DOHH2 (cell line): Measurements from ENCODE around the gene ZBTB40.

Source experiments
- H3F3A ChIP-seq: fragments of 200-600 bp; sonication (generic), shearing (Covaris generic); 2 replicates; pipeline ENCODE4 v1.6.0; 2016; ENCODE audit warnings: antibody characterized with exemption, mild to moderate bottlenecking; ENCODE audit not compliant: control insufficient read depth, insufficient read depth
- H3K27ac ChIP-seq: fragments of 200-600 bp; sonication (generic); 2 replicates; pipeline ENCODE4 v1.5.1; 2014; ENCODE audit warnings: low read depth, mild to moderate bottlenecking, low read length, moderate library complexity
- H3K27me3 ChIP-seq: fragments of 200-600 bp; sonication (generic); 2 replicates; pipeline ENCODE4 v1.6.1; 2014; ENCODE audit warnings: mild to moderate bottlenecking, low read length, mixed read lengths; ENCODE audit not compliant: control insufficient read depth
- H3K36me3 ChIP-seq: fragments of 200-600 bp; sonication (generic); 2 replicates; pipeline ENCODE4 v1.6.1; 2014; ENCODE audit warnings: mild to moderate bottlenecking, low read length, moderate library complexity, mixed read lengths; ENCODE audit not compliant: control insufficient read depth
- H3K4me1 ChIP-seq: fragments of 200-600 bp; sonication (generic); 2 replicates; pipeline ENCODE4 v1.6.1; 2014; ENCODE audit warnings: mild to moderate bottlenecking, low read length, mixed read lengths; ENCODE audit not compliant: control insufficient read depth
- H3K4me2 ChIP-seq: fragments of 200-600 bp; sonication (generic); 2 replicates; pipeline ENCODE4 v1.6.0; 2014; ENCODE audit warnings: mild to moderate bottlenecking, low read length, moderate library complexity
- H3K4me3 ChIP-seq: fragments of 200-600 bp; sonication (generic); 2 replicates; pipeline ENCODE4 v1.5.1; 2014; ENCODE audit warnings: mild to moderate bottlenecking, low read length, mixed read lengths
- H3K79me2 ChIP-seq: fragments of 200-600 bp; sonication (generic); 2 replicates; pipeline ENCODE4 v1.6.1; 2014; ENCODE audit warnings: mild to moderate bottlenecking, low read length, mixed read lengths; ENCODE audit not compliant: control insufficient read depth
- H3K9me2 ChIP-seq: fragments of 200-600 bp; sonication (generic); replicated peaks from 2 replicates; pipeline ENCODE4 v1.6.1; 2014; ENCODE audit warnings: mild to moderate bottlenecking, low read length, mixed read lengths; ENCODE audit not compliant: control insufficient read depth
- H3K9me3 ChIP-seq: fragments of 200-600 bp; sonication (generic); 2 replicates; pipeline ENCODE4 v1.6.1; 2014; ENCODE audit warnings: antibody characterized with exemption, low read length, mixed read lengths; ENCODE audit not compliant: control insufficient read depth, insufficient read depth
- H4K20me1 ChIP-seq: fragments of 200-600 bp; sonication (generic); 2 replicates; pipeline ENCODE4 v1.6.0; 2014; ENCODE audit warnings: low read depth, mild to moderate bottlenecking, antibody characterized with exemption, low read length, moderate library complexity; ENCODE audit not compliant: control insufficient read depth, insufficient read depth
- CTCF ChIP-seq: fragments of 200-600 bp; sonication (generic); IDR thresholded peaks from one replicate; pipeline ENCODE4 v1.5.1; 2014; ENCODE audit warnings: antibody characterized with exemption, mild to moderate bottlenecking, low read depth, low read length; ENCODE audit not compliant: poor library complexity, severe bottlenecking
- EZH2phosphoT487 ChIP-seq: fragments of 200-600 bp; sonication (generic); IDR thresholded peaks from 2 replicates; pipeline ENCODE4 v1.6.1; 2017; ENCODE audit warnings: borderline replicate concordance, mild to moderate bottlenecking, antibody characterized with exemption, low read length, moderate library complexity, mixed read lengths

Gene ZBTB40

GRCh38 chr1:22543679-22544078 lies 92.0 kb downstream of the ZBTB40 start:
- no peaks in the 10 kb centered on the region for H3F3A ChIP-seq
- H3K9me3 ChIP-seq = no peaks in the 10 kb centered on the region
- H3K4me1 ChIP-seq = peaks cover 16% of the 10 kb centered on the region
- no peaks in the 10 kb centered on the region for H3K27me3 ChIP-seq
- H3K4me2 ChIP-seq = no peak overlapping the region
- H3K79me2 ChIP-seq = no peaks in the 10 kb centered on the region
- H3K9me2 ChIP-seq = no peaks in the 10 kb centered on the region
- H3K27ac ChIP-seq = no peak overlapping the region
- H4K20me1 ChIP-seq = no peaks in the 10 kb centered on the region
- no peak overlapping the region for H3K4me3 ChIP-seq
- H3K36me3 ChIP-seq = no peaks in the 10 kb centered on the region
- TF ChIP-seq EZH2phosphoT487 = no peak
- no peak for TF ChIP-seq CTCF

- no peak for TF ChIP-seq EZH2phosphoT487
- no peak for TF ChIP-seq CTCF
- Histone ChIP-seq H3K36me3 (no peaks in the 10 kb centered on the region), H3K4me3 (no peak overlapping the region), H3K4me1 (peaks cover 7% of the 10 kb centered on the region), H3K79me2 (no peaks in the 10 kb centered on the region), H3K27ac (no peak overlapping the region), H3K9me2 (no peaks in the 10 kb centered on the region), H3K27me3 (no peaks in the 10 kb centered on the region), H4K20me1 (no peaks in the 10 kb centered on the region), H3F3A (no peaks in the 10 kb centered on the region), H3K4me2 (no peak overlapping the region), H3K9me3 (no peaks in the 10 kb centered on the region)
Measured at GRCh38 chr1:22544606-22545005, 93.0 kb downstream of the ZBTB40 start.

GRCh38 chr1:22545141-22545540 lies 93.5 kb downstream of the ZBTB40 start:
- Histone ChIP-seq H3K4me1 (peaks cover 1% of the 10 kb centered on the region), H3K36me3 (no peaks in the 10 kb centered on the region), H4K20me1 (no peaks in the 10 kb centered on the region), H3K27ac (no peak overlapping the region), H3K4me2 (no peak overlapping the region), H3K9me3 (no peaks in the 10 kb centered on the region), H3K79me2 (no peaks in the 10 kb centered on the region), H3K27me3 (no peaks in the 10 kb centered on the region), H3K4me3 (no peak overlapping the region), H3K9me2 (no peaks in the 10 kb centered on the region), H3F3A (no peaks in the 10 kb centered on the region)
- TF ChIP-seq CTCF (no peak), EZH2phosphoT487 (no peak)

- H3K4me1 ChIP-seq = no peaks in the 10 kb centered on the region
- H3K9me2 ChIP-seq = no peaks in the 10 kb centered on the region
- no peaks in the 10 kb centered on the region for H3K36me3 ChIP-seq
- H3K9me3 ChIP-seq = no peaks in the 10 kb centered on the region
- H3F3A ChIP-seq = no peaks in the 10 kb centered on the region
- H3K4me2 ChIP-seq = no peak overlapping the region
- no peaks in the 10 kb centered on the region for H3K79me2 ChIP-seq
- TF ChIP-seq EZH2phosphoT487 (no peak), CTCF (no peak)
- no peaks in the 10 kb centered on the region for H3K27me3 ChIP-seq
- no peak overlapping the region for H3K27ac ChIP-seq
- no peaks in the 10 kb centered on the region for H4K20me1 ChIP-seq
- no peak overlapping the region for H3K4me3 ChIP-seq
Measured at GRCh38 chr1:22547186-22547817, 95.7 kb downstream of the ZBTB40 start.
